Neutrophil (primary cell): ENCODE results near the gene USP28.
A peak's percentile ranks its signal among the peaks of the same experiment; 100 is the strongest.

ENCODE experiments used
- H3K27ac ChIP-seq: fragments of 200-600 bp; sonication (generic); 2 replicates; pipeline ENCODE4 v1.5.1; 2016; ENCODE audit warnings: mild to moderate bottlenecking, moderate library complexity
- H3K27me3 ChIP-seq: fragments of 200-600 bp; sonication (generic); 2 replicates; pipeline ENCODE4 v1.6.0; 2016; ENCODE audit warnings: mild to moderate bottlenecking
- H3K36me3 ChIP-seq: fragments of 200-600 bp; sonication (generic); 2 replicates; pipeline ENCODE4 v1.5.1; 2017
- H3K4me1 ChIP-seq, 2 experiments: fragments of 200-600 bp in 1 of 2; sonication (generic) in 1 of 2; 1 replicate in 1 of 2; 2 replicates in 1 of 2; pipeline versions ENCODE4 v1.5.1 to v1.6.1; 2013 to 2016; ENCODE audit warnings: low read depth in 1 of 2, low read length in 1 of 2, mild to moderate bottlenecking in 1 of 2, moderate library complexity in 1 of 2; ENCODE audit not compliant: control insufficient read depth in 1 of 2, insufficient read depth in 1 of 2
- H3K4me3 ChIP-seq, 2 experiments: fragments of 200-600 bp in 1 of 2; sonication (generic) in 1 of 2; 1 replicate in 1 of 2; 2 replicates in 1 of 2; pipeline ENCODE4 v1.5.1; 2013 to 2016; ENCODE audit warnings: low read depth in 1 of 2, low read length in 1 of 2, mild to moderate bottlenecking in 1 of 2, moderate library complexity in 1 of 2
- H3K9me3 ChIP-seq: fragments of 200-600 bp; sonication (generic); 2 replicates; pipeline ENCODE4 v1.5.1; 2016
- TF ChIP-seq, protein P1 (sequence below): fragments of 200-600 bp; sonication (generic); IDR thresholded peaks from 2 replicates; pipeline ENCODE4 v1.5.1; 2016; ENCODE audit warnings: antibody characterized with exemption

USP28 gene

DNA sequence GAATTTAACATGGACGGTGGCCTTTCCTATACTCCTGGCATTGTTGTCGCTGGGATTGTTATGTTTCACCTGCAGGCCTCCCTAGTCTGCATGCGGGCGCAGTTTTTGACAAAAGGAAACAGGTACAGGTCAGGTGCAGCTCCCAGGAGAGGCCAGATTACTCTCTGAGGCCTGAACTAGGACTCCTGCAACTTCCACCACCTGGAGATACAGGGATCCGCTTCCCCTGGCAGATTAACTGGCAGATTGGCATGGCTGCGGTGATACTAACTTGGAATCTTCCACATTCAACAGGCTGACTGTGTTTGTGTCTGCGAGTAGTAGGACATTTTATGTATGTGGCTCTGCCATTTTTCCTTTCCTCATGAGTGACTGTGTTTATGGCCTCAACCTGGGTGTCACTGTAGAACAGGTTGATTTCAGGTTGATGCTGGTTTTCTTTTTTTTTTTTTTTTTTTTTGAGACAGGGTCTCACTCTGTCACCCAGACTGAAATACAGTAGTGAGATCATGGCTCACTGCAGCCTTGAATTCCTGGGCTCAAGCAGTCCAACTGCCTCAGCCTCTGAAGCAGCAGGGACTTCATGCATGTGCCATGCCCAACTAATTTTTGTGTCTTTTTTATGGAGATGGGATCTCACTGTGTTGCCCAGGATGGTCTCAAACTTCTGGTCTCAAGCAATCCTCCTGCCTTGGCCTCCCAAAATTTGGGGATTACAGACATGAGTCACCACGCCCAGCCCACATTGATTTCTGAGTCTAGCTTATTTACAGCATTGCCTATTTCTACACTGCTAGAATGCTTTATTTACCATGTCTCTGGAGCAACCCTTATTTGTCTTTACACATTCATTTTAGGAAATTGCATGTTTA is 1.7 kb upstream of the USP28 start:
- Histone ChIP-seq H3K36me3 (no peaks in the 10 kb centered on the region), H3K27me3 (no peaks in the 10 kb centered on the region), H3K4me1 (peaks cover 17 to 25% of the 10 kb centered on the region in 2 experiments), H3K4me3 (no peak overlapping the region), H3K27ac (no peak overlapping the region), H3K9me3 (no peaks in the 10 kb centered on the region)
- TF ChIP-seq, protein P1, sequence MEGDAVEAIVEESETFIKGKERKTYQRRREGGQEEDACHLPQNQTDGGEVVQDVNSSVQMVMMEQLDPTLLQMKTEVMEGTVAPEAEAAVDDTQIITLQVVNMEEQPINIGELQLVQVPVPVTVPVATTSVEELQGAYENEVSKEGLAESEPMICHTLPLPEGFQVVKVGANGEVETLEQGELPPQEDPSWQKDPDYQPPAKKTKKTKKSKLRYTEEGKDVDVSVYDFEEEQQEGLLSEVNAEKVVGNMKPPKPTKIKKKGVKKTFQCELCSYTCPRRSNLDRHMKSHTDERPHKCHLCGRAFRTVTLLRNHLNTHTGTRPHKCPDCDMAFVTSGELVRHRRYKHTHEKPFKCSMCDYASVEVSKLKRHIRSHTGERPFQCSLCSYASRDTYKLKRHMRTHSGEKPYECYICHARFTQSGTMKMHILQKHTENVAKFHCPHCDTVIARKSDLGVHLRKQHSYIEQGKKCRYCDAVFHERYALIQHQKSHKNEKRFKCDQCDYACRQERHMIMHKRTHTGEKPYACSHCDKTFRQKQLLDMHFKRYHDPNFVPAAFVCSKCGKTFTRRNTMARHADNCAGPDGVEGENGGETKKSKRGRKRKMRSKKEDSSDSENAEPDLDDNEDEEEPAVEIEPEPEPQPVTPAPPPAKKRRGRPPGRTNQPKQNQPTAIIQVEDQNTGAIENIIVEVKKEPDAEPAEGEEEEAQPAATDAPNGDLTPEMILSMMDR = no peak

DNA sequence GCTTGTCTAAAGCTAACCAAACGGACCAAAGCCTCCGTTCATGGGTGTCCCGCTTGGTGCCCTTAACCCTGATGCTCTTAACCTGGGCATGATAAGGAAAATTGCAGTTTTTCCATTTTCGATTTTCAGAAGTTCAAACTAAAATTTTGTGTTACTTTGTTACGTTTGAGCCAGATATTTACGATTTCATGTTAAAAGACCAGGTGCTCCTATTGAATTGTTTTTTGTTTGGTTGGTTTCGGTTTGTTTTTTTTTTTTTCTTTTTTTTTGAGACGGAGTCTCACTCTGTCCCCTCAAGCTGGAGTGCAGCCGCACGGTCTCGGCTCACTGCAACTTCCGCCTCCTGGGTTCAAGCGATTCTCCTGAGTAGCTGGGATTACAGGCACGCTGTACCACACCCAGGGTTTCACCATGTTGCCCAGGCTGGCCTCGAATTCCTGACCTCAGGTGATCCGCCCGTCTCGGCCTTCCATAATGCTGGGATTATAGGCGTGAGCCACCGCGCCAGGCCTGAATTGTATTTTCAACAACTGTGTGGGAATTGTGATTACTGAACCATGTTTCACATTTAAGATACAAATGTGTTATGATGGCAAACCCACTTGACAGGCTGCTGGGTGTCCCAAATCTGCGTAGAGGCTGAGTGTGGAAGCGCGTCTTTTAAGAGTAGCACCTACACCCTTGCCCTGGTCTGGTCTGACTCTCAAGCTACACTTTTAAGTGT is 864 bp upstream of the USP28 start:
- TF ChIP-seq, protein P1 = no peak
- H3K27ac ChIP-seq = peak overlapping the region; percentile 85
- H3K4me3 ChIP-seq = peak overlapping the region; percentile 67 to 73
- H3K27me3 ChIP-seq = no peaks in the 10 kb centered on the region
- no peaks in the 10 kb centered on the region for H3K9me3 ChIP-seq
- H3K4me1 ChIP-seq = peaks cover 17 to 25% of the 10 kb centered on the region in 2 experiments
- no peaks in the 10 kb centered on the region for H3K36me3 ChIP-seq

DNA sequence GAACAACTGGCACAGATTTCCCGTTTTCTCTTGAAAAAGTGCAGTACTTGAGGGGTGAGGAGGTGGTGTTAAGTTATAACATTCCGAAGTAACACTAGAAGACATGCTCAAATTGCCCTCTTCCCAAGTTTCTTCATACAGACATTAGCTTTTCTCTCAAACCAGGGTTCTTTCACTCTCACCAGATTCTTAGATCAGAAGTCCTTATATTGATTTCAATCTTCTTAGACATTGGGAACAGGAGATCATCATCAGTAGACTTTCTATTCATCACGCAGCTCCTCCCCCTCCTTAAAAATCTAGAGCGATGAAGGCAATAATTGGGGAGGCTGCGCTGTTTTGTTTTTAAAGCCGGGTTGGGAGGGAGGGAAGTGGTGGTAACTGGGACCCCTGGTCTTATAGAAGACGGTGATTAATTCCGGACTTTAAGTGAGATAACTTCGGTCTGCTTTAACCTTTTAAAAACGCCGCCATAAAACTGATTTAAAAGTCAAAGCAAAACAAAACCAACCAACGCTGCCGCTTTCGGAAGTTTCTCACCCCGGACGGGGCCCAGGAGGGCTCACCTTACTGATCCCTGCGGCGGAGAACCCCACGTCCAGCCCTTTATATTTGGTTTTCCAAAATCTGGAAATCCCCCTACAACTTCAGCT is 665 bp downstream of the USP28 start:
- Histone ChIP-seq H3K4me1 (peaks cover 17 to 25% of the 10 kb centered on the region in 2 experiments), H3K27ac (peak overlapping the region; percentile 85), H3K27me3 (no peaks in the 10 kb centered on the region), H3K4me3 (peak overlapping the region; percentile 73 to 83), H3K9me3 (no peaks in the 10 kb centered on the region), H3K36me3 (no peaks in the 10 kb centered on the region)
- TF ChIP-seq, protein P1 = no peak

DNA sequence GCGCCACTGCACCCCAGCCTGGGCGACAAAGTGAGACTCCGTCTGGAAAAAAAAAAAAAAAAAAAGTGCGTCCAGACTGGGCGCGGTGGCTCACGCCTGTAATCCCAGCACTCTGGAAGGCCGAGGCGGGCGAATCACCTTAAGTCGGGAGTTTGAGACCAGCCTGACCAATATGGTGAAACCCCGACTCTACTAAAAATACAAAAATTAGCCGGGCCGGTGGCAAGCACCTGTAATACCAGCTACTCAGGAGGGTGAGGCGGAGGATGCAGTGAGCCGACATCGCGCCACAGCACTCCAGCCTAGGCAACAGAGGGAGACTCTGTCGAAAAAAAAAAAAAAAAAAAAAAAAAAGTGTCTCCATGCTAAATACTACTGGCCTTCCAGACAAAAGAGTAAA is 1.3 kb downstream of the USP28 start:
- no peaks in the 10 kb centered on the region for H3K27me3 ChIP-seq
- peak overlapping the region in 1 of 2 experiments; percentile 83 for H3K4me3 ChIP-seq
- H3K27ac ChIP-seq = no peak overlapping the region
- H3K36me3 ChIP-seq = no peaks in the 10 kb centered on the region
- H3K4me1 ChIP-seq = peaks cover 17 to 25% of the 10 kb centered on the region in 2 experiments
- TF ChIP-seq, protein P1 = no peak
- H3K9me3 ChIP-seq = no peaks in the 10 kb centered on the region

DNA sequence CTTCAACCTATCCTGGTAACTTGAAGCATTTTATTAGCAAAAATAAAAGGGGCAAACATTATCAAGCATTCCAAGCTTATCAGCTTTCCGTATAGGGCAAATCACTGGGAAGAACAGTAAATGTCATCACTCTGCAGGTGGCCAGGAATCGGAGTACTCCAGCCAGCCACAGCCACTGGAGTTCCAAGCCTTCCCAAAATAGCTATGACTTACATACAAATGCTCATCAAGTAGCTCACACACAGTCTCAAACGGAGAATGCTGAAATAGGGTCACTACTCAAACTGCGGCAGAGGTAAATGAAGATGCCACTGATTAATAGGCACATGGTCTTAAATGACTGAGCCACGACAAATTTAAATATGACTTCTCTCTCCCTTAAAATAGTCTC is 2.1 kb downstream of the USP28 start:
- Histone ChIP-seq H3K9me3 (no peaks in the 10 kb centered on the region), H3K4me3 (no peak overlapping the region), H3K27me3 (no peaks in the 10 kb centered on the region), H3K27ac (no peak overlapping the region), H3K4me1 (peaks cover 17 to 25% of the 10 kb centered on the region in 2 experiments), H3K36me3 (no peaks in the 10 kb centered on the region)
- TF ChIP-seq, protein P1 = no peak
